Stomach (tissue), 4 donors: ENCODE results near the gene CHN1.

Experiments used
- EP300 ChIP-seq: sonication (generic); formaldehyde crosslinking; IDR thresholded peaks from one replicate; pipeline ENCODE4 v1.6.1; 2017; ENCODE audit warnings: antibody characterized with exemption
- POLR2A ChIP-seq, 4 donors: fragments of 450-650 bp; IDR thresholded peaks; one replicate each; pipeline ENCODE4 v1.6.1; 2016; ENCODE audit warnings: antibody characterized with exemption in 4 of 4, control low read depth in 2 of 4, mild to moderate bottlenecking in 1 of 4, moderate library complexity in 1 of 4
- POLR2AphosphoS5 ChIP-seq, 3 donors: sonication (generic); formaldehyde crosslinking; IDR thresholded peaks; one replicate each; pipeline ENCODE4 v1.6.1; 2016; ENCODE audit warnings: antibody characterized with exemption in 3 of 3
- TF ChIP-seq, protein P1 (sequence below), 7 experiments: fragments of 450-650 bp in 4 of 7; fragments of 200-600 bp in 3 of 7; sonication (generic) in 3 of 7; IDR thresholded peaks; one replicate each; pipeline ENCODE4 v1.5.1; 2016 to 2019; ENCODE audit warnings: antibody characterized with exemption in 7 of 7, control low read depth in 2 of 7, mild to moderate bottlenecking in 1 of 7

DNA sequence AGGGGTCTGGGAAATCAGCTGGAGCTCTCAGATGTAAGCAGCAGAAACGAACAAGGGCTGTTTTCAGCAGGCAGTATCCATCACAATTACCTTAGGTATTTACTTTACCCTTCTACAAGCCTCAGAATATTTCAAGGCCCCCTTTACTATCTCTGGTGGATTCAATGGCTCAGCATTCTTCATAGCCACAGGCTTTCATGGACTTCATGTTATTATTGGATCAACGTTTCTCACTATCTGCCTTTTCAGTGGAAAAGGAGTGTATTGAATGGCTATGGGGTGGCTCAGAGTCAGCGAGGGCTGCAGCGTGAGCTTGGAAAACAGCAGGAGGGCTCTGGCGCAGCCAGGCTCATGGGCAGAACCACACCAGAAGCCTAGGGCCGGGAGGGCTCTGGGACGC, 224.3 kb downstream of the CHN1 start:
- TF ChIP-seq, protein P1, sequence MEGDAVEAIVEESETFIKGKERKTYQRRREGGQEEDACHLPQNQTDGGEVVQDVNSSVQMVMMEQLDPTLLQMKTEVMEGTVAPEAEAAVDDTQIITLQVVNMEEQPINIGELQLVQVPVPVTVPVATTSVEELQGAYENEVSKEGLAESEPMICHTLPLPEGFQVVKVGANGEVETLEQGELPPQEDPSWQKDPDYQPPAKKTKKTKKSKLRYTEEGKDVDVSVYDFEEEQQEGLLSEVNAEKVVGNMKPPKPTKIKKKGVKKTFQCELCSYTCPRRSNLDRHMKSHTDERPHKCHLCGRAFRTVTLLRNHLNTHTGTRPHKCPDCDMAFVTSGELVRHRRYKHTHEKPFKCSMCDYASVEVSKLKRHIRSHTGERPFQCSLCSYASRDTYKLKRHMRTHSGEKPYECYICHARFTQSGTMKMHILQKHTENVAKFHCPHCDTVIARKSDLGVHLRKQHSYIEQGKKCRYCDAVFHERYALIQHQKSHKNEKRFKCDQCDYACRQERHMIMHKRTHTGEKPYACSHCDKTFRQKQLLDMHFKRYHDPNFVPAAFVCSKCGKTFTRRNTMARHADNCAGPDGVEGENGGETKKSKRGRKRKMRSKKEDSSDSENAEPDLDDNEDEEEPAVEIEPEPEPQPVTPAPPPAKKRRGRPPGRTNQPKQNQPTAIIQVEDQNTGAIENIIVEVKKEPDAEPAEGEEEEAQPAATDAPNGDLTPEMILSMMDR (IDR thresholded peaks at IDR 0.05) = no peak
- no peak for TF ChIP-seq POLR2A (IDR thresholded peaks at IDR 0.05)
- no peak for TF ChIP-seq EP300
- TF ChIP-seq POLR2AphosphoS5 (IDR thresholded peaks at IDR 0.05) = no peak
